D721Med (cell line): Measurements from ENCODE around the gene CELA2B.

ENCODE experiments used
- DNase-seq: peaks from one replicate; pipeline ENCODE4 v3.0.0; 2011; ENCODE audit warnings: low spot score; ENCODE audit not compliant: insufficient read length
- FAIRE-seq: peaks from 2 replicates; lab custom pipeline; 2011; peaks lifted over from hg19 to GRCh38; lab: Jason Lieb, UNC
- TF ChIP-seq, protein P1 (sequence below): IDR thresholded peaks from 2 replicates; pipeline ENCODE4 v1.5.1; 2012; ENCODE audit warnings: mild to moderate bottlenecking, control low read depth; ENCODE audit not compliant: insufficient read depth; ENCODE audit errors: missing control alignments

The CELA2B gene

DNA sequence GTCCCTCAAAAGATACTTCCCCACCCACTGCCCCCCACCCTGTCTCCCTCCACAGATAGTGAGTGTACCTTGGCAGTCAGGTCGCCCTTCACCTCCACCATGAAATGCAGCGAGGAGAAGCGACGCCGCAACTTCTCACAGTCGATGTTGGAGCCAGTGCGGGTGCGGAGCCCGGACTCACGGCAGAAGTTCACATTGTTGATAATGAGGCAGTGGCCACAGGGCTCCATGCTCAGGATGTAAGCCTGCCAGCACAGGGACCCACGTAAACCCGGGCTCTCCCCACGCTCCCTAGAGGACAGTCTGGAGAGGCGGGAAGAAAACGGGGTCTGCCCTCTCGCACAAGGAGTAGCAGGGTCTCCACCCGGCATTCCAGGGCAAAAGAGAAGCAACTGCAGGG is 30.9 kb downstream of the CELA2B start:
- TF ChIP-seq, protein P1, sequence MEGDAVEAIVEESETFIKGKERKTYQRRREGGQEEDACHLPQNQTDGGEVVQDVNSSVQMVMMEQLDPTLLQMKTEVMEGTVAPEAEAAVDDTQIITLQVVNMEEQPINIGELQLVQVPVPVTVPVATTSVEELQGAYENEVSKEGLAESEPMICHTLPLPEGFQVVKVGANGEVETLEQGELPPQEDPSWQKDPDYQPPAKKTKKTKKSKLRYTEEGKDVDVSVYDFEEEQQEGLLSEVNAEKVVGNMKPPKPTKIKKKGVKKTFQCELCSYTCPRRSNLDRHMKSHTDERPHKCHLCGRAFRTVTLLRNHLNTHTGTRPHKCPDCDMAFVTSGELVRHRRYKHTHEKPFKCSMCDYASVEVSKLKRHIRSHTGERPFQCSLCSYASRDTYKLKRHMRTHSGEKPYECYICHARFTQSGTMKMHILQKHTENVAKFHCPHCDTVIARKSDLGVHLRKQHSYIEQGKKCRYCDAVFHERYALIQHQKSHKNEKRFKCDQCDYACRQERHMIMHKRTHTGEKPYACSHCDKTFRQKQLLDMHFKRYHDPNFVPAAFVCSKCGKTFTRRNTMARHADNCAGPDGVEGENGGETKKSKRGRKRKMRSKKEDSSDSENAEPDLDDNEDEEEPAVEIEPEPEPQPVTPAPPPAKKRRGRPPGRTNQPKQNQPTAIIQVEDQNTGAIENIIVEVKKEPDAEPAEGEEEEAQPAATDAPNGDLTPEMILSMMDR, result no peak
- DNase-seq (no peak), FAIRE-seq (no peak)

DNA sequence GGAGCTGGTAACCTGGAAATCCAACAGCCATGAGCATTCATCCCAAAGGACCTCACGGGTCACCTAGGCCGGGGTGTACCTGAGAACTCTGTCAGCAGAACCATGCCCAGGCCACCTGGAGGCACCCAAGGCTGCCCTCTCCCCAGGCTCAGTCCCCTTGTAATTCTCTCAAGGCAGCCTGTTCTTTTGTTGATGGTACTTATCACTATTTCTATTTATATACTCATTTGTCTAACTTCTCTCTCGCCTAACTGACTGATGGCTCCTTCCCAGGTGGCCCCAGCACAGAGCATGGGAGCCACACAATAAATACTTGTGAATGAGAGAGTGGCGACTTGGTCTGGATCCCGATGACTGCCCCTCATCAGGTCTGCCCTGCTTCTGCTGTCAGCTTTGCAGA is 31.4 kb downstream of the CELA2B start:
- TF ChIP-seq, protein P1, result no peak
- FAIRE-seq (no peak), DNase-seq (no peak)

DNA sequence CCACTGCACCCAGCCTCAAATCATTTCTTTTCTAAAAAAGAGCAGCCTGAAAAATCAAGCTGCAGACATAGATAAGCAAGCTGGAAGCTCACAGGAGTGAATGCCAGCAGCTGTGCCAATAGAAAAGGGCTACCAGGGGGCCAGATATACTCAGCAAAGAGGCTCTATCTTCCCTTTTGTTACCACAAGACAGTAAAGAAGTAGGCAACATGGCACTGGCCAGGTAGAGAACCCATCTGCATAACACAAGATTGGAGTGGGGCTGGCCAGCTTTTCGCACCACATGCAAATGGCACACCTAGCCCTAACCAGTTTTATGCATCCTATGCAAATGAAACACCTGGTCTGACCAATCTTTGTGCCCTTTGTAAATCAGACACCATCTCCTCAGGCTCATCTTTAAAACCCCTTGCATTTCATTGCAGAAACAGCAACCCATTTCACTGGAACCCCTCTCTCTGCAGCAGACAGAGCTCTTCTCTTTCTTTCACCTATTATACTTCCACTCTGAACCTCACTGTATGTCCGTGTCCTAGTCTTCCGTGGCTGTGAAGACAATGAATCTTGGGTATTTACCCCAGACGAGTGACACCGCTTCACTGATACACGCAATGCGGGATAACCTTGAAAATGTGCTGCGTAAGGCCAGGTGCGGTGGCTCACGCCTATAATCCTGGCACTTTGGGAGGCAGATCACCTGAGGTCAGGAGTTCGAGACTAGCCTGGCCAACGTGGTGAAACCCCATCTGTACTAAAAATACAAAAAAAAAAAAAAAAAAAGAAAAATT is 33.0 kb downstream of the CELA2B start:
- FAIRE-seq (no peak), DNase-seq (no peak)
- TF ChIP-seq, protein P1, result no peak

- TF ChIP-seq, protein P1, result no peak
- no peak for FAIRE-seq
- DNase-seq, result no peak
Measured at GRCh38 chr1:15509586-15509985, 33.7 kb downstream of the CELA2B start.

DNA sequence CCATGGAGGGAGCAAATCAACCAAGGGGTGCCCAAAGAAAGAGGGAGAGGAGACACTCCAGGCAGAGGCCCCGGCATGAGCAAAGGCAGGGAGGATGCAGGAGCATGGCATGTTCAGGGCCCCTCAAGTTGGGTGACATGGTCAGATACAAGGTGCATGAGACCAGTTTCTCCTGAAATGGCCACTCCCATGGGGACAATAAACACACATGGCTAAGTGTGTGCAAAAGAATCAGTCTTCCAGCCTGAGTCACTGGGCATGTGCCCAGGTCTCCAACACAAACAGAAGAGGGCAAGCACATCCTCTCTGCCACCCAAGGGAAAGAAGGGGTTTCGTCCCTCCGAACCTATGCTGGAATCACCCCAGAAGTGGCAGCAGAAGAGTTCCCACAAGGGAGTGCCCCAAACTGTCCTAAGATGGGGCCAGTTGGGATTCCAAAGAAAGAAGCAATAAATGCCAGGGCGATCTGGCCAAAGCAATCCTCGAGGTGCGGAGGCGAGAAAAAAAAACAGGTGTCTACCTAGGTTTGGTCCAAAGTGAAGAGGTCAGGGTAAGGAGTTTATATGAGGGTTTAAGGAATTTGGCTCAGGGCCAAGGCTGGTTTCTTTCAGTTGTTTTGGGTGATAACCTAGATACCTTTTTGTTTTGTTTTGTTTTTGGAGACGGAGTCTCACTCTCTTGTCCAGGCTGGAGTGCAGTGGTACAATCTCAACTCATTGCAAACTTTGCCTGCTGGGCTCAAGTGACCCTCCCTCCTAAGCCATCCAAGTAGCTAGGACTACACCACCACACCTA is 34.9 kb downstream of the CELA2B start:
- FAIRE-seq, result no peak
- TF ChIP-seq, protein P1, result no peak

DNA sequence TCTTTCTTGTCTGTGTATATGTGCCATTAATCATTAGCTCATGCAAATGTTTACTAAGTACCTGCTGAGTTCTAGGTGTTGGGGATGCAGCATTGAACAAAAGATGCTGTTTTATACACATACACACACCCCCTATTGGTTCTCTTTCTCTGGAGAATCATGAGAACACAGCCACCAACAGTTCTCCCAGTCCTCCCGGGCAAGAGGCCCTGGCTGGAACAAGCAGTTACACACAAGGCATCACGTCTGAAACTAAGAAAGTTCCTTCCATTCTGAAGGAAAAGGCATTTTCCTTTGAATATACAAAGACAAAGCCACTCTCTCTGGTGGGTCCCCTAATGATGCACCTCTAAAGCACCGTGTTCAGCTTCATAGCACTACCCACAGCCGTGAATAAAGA is 37.3 kb downstream of the CELA2B start:
- TF ChIP-seq, protein P1, result no peak
- no peak for FAIRE-seq
- no peak for DNase-seq

More for the DNA sequence above, 34.9 kb downstream of the CELA2B start:
- DNase-seq, result no peak
